Liver (tissue), 3 donors: ENCODE data around the gene TPGS1.

ENCODE experiments used
- FOXA1 ChIP-seq: IDR thresholded peaks from 2 replicates; pipeline ENCODE4 v1.6.1; 2016; ENCODE audit warnings: antibody characterized with exemption
- JUND ChIP-seq, 2 donors: IDR thresholded peaks; 2 replicates each; pipeline ENCODE4 v1.6.1; 2016; ENCODE audit warnings: antibody characterized with exemption in 2 of 2
- ZBTB33 ChIP-seq: IDR thresholded peaks from 2 replicates; pipeline ENCODE4 v1.6.1; 2016; ENCODE audit warnings: antibody characterized with exemption
- TF ChIP-seq, protein P1 (sequence below): fragments of 150-350 bp; IDR thresholded peaks from 2 replicates; pipeline ENCODE4 v1.5.1; 2017; ENCODE audit warnings: improper control_type of control experiment, low read depth, low read length; ENCODE audit not compliant: missing input control
- TF ChIP-seq, protein P2 (sequence below): IDR thresholded peaks from 2 replicates; pipeline ENCODE4 v1.6.1; 2016; ENCODE audit warnings: antibody characterized with exemption
- TF ChIP-seq, protein P3 (sequence below): IDR thresholded peaks from 2 replicates; pipeline ENCODE4 v1.6.1; 2016; ENCODE audit warnings: antibody characterized with exemption, mild to moderate bottlenecking
- TF ChIP-seq, protein P4 (sequence below): IDR thresholded peaks from 2 replicates; pipeline ENCODE4 v1.6.1; 2016; ENCODE audit warnings: antibody characterized with exemption
- donor health status: healthy.
- donor health status: healthy.

GRCh38 chr19:461721-462551, 45.4 kb upstream of the TPGS1 start:
- TF ChIP-seq, protein P1, sequence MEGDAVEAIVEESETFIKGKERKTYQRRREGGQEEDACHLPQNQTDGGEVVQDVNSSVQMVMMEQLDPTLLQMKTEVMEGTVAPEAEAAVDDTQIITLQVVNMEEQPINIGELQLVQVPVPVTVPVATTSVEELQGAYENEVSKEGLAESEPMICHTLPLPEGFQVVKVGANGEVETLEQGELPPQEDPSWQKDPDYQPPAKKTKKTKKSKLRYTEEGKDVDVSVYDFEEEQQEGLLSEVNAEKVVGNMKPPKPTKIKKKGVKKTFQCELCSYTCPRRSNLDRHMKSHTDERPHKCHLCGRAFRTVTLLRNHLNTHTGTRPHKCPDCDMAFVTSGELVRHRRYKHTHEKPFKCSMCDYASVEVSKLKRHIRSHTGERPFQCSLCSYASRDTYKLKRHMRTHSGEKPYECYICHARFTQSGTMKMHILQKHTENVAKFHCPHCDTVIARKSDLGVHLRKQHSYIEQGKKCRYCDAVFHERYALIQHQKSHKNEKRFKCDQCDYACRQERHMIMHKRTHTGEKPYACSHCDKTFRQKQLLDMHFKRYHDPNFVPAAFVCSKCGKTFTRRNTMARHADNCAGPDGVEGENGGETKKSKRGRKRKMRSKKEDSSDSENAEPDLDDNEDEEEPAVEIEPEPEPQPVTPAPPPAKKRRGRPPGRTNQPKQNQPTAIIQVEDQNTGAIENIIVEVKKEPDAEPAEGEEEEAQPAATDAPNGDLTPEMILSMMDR, result no peak
- TF ChIP-seq JUND (IDR thresholded peaks at IDR 0.05) (peak in 1 of 2 donors; percentile 20), ZBTB33 (no peak), FOXA1 (no peak)
- TF ChIP-seq, protein P2, sequence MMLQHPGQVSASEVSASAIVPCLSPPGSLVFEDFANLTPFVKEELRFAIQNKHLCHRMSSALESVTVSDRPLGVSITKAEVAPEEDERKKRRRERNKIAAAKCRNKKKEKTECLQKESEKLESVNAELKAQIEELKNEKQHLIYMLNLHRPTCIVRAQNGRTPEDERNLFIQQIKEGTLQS, result no peak
- TF ChIP-seq, protein P3, sequence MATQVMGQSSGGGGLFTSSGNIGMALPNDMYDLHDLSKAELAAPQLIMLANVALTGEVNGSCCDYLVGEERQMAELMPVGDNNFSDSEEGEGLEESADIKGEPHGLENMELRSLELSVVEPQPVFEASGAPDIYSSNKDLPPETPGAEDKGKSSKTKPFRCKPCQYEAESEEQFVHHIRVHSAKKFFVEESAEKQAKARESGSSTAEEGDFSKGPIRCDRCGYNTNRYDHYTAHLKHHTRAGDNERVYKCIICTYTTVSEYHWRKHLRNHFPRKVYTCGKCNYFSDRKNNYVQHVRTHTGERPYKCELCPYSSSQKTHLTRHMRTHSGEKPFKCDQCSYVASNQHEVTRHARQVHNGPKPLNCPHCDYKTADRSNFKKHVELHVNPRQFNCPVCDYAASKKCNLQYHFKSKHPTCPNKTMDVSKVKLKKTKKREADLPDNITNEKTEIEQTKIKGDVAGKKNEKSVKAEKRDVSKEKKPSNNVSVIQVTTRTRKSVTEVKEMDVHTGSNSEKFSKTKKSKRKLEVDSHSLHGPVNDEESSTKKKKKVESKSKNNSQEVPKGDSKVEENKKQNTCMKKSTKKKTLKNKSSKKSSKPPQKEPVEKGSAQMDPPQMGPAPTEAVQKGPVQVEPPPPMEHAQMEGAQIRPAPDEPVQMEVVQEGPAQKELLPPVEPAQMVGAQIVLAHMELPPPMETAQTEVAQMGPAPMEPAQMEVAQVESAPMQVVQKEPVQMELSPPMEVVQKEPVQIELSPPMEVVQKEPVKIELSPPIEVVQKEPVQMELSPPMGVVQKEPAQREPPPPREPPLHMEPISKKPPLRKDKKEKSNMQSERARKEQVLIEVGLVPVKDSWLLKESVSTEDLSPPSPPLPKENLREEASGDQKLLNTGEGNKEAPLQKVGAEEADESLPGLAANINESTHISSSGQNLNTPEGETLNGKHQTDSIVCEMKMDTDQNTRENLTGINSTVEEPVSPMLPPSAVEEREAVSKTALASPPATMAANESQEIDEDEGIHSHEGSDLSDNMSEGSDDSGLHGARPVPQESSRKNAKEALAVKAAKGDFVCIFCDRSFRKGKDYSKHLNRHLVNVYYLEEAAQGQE, result no peak
- TF ChIP-seq, protein P4, sequence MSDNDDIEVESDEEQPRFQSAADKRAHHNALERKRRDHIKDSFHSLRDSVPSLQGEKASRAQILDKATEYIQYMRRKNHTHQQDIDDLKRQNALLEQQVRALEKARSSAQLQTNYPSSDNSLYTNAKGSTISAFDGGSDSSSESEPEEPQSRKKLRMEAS, result no peak
